ENCODE data around the gene NR2F1-AS1.

The NR2F1-AS1 gene

DNA sequence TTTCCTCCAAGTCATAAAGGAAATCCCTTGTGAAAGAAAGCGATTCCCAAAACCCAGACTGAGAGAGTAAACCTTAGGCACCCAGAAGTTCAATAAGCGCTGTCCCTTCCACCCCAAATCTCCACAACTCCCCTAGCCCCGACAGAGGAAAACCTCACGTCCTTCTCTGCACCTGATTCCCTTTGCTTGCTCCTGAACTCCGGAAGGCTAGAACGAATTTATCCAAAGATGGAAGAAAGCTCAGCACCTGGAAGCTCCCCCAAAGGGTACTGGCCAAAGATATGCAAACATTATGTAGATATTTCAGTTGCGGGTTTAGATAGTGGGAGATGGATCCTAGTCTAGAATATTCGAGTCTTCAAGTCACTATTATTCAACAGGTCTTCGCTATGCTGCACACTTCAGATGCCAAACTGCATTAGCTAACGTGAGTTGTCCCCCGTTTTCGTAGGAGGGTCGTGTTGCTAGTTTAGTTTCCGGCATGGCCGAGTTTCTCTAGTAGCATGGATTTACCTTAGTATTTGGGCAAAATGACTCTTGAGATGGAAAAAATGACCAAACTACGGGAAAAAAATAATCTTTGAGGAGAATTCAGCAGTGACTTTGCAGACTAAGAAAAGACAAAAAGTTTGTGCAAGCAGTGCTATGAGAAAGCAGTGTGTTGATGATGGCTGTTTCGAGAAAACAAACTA lies 29.7 kb upstream of the NR2F1-AS1 start:
- Histone ChIP-seq H3K9ac (ENCODE audit: low read depth, low read length) (no peak overlapping the region), H3K4me3 (ENCODE audit: low read length) (no peak overlapping the region), H3K27me3 (ENCODE audit: control insufficient read depth, insufficient read depth, low read length) (peaks cover 52% of the 10 kb centered on the region), H3K9me3 (replicated peaks; ENCODE audit: low read length) (no peaks in the 10 kb centered on the region), H3K4me1 (ENCODE audit: control insufficient read depth, insufficient read depth, low read length) (peaks cover 24% of the 10 kb centered on the region), H3K36me3 (ENCODE audit: insufficient read depth, low read length) (no peaks in the 10 kb centered on the region), H3K4me2 (ENCODE audit: low read length) (no peak overlapping the region)

DNA sequence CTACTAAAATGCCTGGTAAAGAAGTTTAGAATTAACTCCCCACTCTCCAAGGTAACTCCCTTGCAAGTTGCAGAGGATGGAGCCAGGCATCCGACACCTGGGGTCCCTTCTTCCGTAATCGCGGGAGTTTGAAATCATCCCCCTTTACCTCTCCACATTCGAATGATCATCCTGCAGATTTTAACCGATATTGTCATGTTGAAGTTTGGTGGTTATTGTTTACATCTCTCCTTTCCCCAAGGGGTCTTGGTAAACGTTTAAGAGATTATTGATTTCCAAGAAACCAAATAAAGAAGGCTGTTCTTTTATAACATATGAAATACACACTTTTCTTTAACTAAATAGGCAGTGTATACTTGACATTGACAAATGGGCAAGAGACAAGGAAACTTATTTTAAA lies 28.7 kb upstream of the NR2F1-AS1 start:
- Histone ChIP-seq H3K9ac (ENCODE audit: low read depth, low read length) (no peak overlapping the region), H3K36me3 (ENCODE audit: insufficient read depth, low read length) (no peaks in the 10 kb centered on the region), H3K4me1 (ENCODE audit: control insufficient read depth, insufficient read depth, low read length) (peaks cover 24% of the 10 kb centered on the region), H3K4me3 (ENCODE audit: low read length) (no peak overlapping the region), H3K27me3 (ENCODE audit: control insufficient read depth, insufficient read depth, low read length) (peaks cover 52% of the 10 kb centered on the region), H3K4me2 (ENCODE audit: low read length) (no peak overlapping the region), H3K9me3 (replicated peaks; ENCODE audit: low read length) (no peaks in the 10 kb centered on the region)

DNA sequence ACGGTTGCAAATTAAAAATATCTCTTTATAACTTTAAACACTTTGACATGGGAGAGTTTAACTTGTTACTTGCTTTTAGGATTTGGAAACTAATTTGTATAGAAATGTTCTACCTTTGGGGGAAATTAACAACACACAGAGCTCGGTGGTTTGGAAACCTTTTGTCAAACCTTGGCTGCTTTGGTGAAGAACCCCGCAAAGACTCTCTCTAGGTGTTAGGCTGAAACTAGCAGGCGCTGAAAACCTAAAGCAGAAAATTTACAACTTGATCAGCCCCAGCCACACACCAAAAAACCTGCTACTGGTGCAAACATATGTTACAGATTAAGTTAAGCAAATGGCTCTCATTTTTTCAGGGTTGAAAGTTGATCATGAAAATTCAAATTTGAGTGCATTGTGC lies 27.8 kb upstream of the NR2F1-AS1 start:
- Histone ChIP-seq H3K36me3 (ENCODE audit: insufficient read depth, low read length) (no peaks in the 10 kb centered on the region), H3K9me3 (replicated peaks; ENCODE audit: low read length) (no peaks in the 10 kb centered on the region), H3K4me1 (ENCODE audit: control insufficient read depth, insufficient read depth, low read length) (peaks cover 24% of the 10 kb centered on the region), H3K4me2 (ENCODE audit: low read length) (no peak overlapping the region), H3K27me3 (ENCODE audit: control insufficient read depth, insufficient read depth, low read length) (peaks cover 52% of the 10 kb centered on the region), H3K9ac (ENCODE audit: low read depth, low read length) (no peak overlapping the region), H3K4me3 (ENCODE audit: low read length) (no peak overlapping the region)

DNA sequence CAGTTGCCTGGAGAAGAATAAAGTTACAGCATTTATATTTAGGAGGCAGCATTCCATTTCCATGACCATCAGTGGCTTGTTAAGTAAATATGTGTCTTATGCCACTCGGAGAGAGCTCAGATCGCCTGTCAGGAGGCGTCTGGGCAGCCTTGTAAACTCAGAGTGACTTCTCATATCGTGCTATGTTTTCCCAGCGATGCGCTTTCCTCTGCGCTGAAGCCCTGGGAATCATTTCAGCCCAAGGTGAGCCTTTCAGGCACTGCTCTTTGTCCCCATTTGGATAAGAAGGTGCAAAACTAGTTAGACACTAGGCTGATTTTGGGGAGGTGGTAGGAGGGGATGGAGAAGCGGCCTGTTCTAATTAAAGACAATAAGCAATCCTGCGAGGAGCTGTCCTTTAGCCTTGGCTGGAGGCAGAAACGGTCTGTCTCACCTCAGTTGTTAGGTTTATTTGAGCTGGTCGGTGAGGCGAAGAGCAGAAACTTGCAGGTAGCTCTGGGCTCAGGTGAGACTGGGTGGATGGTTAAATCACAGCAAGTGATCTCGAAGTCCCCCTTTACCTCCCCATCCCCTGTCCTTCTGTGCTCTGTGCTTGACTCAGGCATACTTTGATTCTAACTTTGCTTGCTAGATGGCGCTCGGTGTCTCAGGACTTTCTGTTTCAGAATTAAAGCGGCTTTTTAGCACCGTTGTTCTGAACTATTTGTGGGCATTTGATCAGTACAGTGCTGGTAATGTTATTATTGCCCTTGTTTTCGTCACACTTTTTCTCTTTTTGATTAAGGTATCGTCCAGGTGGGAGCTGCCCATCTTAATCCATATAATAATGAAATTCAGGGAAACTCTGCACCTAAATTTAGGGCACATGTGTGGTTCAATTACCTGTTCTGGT lies 26.6 kb upstream of the NR2F1-AS1 start:
- Histone ChIP-seq H3K4me1 (ENCODE audit: control insufficient read depth, insufficient read depth, low read length) (peaks cover 24% of the 10 kb centered on the region), H3K9me3 (replicated peaks; ENCODE audit: low read length) (no peaks in the 10 kb centered on the region), H3K4me3 (ENCODE audit: low read length) (peak overlapping the region; percentile 67), H3K9ac (ENCODE audit: low read depth, low read length) (peak overlapping the region; percentile 54), H3K36me3 (ENCODE audit: insufficient read depth, low read length) (no peaks in the 10 kb centered on the region), H3K4me2 (ENCODE audit: low read length) (peak overlapping the region; percentile 92), H3K27me3 (ENCODE audit: control insufficient read depth, insufficient read depth, low read length) (peaks cover 41% of the 10 kb centered on the region)

DNA sequence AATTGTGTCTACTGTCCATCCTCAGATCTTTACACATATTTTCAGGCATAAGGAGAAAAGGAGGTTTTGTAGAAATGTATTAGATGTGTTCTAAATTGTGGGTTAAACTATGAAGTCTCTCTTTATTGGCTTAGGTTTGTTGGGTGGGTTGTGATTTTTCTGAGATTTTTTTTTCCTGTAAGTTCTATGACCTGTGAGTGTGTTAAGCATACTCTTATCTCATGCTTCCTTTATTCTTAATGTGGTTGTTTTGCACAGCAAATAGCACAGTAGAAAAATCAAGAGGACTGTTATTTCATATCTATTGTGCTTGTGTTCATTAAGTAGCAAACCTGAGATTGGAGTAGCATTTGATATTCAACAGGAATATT lies 25.3 kb upstream of the NR2F1-AS1 start:
- Histone ChIP-seq H3K36me3 (ENCODE audit: insufficient read depth, low read length) (no peaks in the 10 kb centered on the region), H3K27me3 (ENCODE audit: control insufficient read depth, insufficient read depth, low read length) (peaks cover 30% of the 10 kb centered on the region), H3K9me3 (replicated peaks; ENCODE audit: low read length) (no peaks in the 10 kb centered on the region), H3K4me3 (ENCODE audit: low read length) (no peak overlapping the region), H3K9ac (ENCODE audit: low read depth, low read length) (no peak overlapping the region), H3K4me1 (ENCODE audit: control insufficient read depth, insufficient read depth, low read length) (peaks cover 16% of the 10 kb centered on the region), H3K4me2 (ENCODE audit: low read length) (no peak overlapping the region)

DNA sequence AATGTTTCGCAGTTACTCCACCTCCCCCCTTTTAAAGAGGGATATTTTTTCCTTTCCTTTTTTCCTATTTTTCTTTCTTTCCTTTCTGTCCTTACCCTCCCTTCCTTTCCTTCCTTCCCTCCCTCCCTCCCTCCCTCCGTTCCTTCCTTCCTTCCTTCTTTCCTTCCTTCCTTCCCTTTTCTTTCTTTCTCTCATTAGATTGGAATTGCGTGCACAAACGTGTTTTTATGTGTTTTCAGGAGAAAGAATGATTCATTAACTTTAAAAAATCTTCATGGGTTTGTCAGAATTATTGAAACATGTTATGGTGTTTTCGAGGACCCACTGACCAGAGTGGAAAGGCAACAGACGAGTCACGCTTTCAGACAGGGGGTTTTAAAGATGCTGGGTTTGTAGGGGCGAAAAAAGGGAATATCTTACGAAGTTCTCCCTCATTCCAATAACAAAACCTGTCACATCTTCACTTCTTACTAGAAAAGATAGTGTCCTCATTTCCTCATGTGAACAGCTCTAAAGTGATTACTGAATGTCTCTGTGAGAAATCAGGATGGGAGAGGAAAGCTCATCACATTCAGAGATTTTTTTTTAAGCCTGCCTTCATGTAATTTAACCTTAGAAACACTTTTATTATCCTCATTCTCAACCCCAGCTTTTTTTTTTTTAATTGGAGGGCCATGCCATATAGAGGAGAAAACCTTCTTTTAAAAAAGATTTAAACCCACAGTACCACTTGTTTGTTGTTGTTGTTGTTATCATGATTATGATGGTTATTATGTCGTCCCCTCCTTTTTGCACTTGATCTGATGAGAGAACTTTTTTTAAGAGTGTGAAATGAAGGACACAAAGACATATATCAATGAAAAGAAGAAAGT lies 23.9 kb upstream of the NR2F1-AS1 start:
- H3K4me2 ChIP-seq (ENCODE audit: low read length): no peak overlapping the region
- H3K4me3 ChIP-seq (ENCODE audit: low read length): no peak overlapping the region
- H3K4me1 ChIP-seq (ENCODE audit: control insufficient read depth, insufficient read depth, low read length): peaks cover 25% of the 10 kb centered on the region
- H3K27me3 ChIP-seq (ENCODE audit: control insufficient read depth, insufficient read depth, low read length): peaks cover 15% of the 10 kb centered on the region
- no peaks in the 10 kb centered on the region for H3K36me3 ChIP-seq (ENCODE audit: insufficient read depth, low read length)
- H3K9ac ChIP-seq (ENCODE audit: low read depth, low read length): no peak overlapping the region
- no peaks in the 10 kb centered on the region for H3K9me3 ChIP-seq (replicated peaks; ENCODE audit: low read length)

DNA sequence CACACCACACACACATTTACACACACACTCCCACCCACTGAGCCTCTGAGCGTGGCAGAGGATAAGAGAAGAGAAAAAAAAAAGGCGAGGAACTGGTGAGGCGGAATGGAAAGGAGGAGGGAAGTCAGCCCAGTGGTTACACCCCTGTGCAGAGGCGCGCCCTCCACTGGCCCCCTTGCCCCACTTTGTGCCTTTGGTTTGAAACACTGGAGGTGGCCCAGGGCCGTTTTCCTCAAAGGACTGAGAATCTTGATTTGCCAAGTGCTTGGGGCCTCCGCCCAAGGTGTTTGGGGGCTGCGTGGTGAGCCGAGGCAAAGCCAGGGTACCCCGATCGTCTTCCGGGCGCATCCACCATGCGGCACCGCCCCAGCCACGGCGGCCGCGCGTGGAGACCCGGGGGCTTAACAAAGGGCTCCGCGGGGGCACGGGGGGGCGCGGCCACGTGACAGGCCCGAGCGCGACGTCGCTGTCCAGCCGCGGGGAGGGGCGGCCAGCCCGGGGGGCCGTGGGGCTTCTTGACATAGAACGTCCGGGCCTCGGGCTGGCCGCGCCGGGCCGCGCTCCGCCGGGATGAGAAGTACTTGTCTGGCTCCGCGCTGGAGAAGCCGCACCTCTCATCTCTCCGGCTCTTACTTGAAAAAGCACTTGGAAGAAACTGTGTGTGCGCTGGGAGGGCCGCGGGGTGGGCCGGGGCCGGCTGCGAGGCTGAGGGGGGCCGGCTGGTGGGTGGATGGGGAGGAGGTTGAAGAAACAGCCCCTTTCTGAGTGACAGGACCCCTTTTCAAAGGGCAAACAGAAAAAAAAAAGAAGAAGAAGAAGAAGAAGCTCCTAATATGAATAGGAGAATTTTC lies 23.0 kb upstream of the NR2F1-AS1 start:
- peaks cover 7% of the 10 kb centered on the region for H3K27me3 ChIP-seq (ENCODE audit: control insufficient read depth, insufficient read depth, low read length)
- H3K9me3 ChIP-seq (replicated peaks; ENCODE audit: low read length): no peaks in the 10 kb centered on the region
- H3K9ac ChIP-seq (ENCODE audit: low read depth, low read length): no peak overlapping the region
- peak overlapping the region; percentile 70 for H3K4me2 ChIP-seq (ENCODE audit: low read length)
- no peaks in the 10 kb centered on the region for H3K36me3 ChIP-seq (ENCODE audit: insufficient read depth, low read length)
- peak overlapping the region; percentile 51 for H3K4me3 ChIP-seq (ENCODE audit: low read length)
- H3K4me1 ChIP-seq (ENCODE audit: control insufficient read depth, insufficient read depth, low read length): peaks cover 25% of the 10 kb centered on the region

DNA sequence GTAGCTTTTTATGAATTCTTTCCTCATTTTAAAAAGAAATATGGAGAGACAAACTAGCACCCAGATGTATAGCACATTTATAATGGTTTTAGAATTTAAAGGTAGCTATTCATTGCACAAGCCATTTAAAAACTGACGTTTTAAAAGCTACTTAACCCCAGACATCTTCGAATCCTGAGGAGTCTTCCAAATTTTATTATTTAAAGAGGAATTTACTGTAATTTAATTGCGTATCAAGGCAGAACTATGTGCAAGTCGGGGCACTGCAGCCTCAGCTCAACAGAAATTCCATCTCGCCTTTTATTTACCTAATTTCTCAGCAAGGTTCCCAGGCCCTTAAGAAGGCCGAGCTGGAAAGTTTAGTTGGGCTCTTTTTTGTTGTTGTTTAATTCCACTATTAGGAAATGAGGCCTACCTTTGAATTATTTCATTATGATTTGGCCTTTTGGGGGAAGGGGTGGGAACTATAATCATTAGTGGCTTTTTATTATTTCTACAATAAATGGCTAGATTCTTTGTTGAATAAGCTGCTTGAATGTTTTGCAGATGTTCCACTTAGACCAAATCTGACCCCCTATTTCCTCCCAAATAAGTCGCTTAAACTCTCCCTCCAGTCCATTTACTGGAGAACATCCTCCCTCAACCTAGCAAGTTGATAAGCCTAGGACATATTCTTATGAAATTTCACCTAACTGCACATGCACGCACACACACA lies 22.2 kb upstream of the NR2F1-AS1 start:
- Histone ChIP-seq H3K36me3 (ENCODE audit: insufficient read depth, low read length) (no peaks in the 10 kb centered on the region), H3K4me1 (ENCODE audit: control insufficient read depth, insufficient read depth, low read length) (peaks cover 25% of the 10 kb centered on the region), H3K4me2 (ENCODE audit: low read length) (no peak overlapping the region), H3K4me3 (ENCODE audit: low read length) (no peak overlapping the region), H3K27me3 (ENCODE audit: control insufficient read depth, insufficient read depth, low read length) (no peaks in the 10 kb centered on the region), H3K9ac (ENCODE audit: low read depth, low read length) (no peak overlapping the region), H3K9me3 (replicated peaks; ENCODE audit: low read length) (no peaks in the 10 kb centered on the region)

DNA sequence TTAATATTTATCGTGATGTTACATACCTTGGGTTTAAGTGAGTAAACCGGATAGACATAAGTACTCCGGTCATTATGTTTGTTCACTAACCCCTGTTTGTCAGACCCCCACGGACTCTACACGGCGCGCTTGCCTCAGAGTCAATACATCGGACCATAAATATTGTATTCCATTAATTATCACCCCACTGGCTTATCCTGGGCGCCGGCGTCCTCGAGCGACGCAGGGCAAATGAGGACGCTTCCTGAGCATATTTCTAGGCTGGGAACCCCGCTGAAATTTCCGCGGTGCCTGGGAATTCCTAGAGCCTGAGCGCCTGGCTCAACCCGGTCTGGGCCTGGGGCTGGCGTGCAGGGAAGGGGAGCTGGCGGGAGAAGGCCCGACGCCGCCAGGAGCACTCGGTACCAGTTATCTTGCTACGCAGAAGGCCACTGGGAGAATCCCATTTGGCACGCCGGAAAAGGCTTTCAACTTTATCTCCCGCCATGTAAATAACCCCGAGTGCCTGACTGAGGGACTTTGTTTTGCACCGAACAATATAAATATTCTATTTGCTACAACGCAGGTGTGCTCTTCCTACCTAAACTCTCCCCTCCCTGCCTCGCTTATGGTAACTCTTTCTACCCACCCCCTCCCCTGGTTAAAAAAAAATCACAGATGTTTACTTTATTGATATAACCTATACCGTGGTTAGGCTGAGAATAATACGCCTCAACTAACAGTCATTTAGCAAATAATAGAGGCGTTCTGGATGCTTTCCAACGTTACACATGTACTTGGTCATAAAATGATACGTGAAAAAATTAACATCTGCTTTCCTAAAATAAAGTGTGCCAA lies 21.4 kb upstream of the NR2F1-AS1 start:
- no peaks in the 10 kb centered on the region for H3K27me3 ChIP-seq (ENCODE audit: control insufficient read depth, insufficient read depth, low read length)
- no peaks in the 10 kb centered on the region for H3K36me3 ChIP-seq (ENCODE audit: insufficient read depth, low read length)
- no peak overlapping the region for H3K4me3 ChIP-seq (ENCODE audit: low read length)
- no peaks in the 10 kb centered on the region for H3K9me3 ChIP-seq (replicated peaks; ENCODE audit: low read length)
- H3K4me2 ChIP-seq (ENCODE audit: low read length): no peak overlapping the region
- peaks cover 17% of the 10 kb centered on the region for H3K4me1 ChIP-seq (ENCODE audit: control insufficient read depth, insufficient read depth, low read length)
- H3K9ac ChIP-seq (ENCODE audit: low read depth, low read length): no peak overlapping the region

DNA sequence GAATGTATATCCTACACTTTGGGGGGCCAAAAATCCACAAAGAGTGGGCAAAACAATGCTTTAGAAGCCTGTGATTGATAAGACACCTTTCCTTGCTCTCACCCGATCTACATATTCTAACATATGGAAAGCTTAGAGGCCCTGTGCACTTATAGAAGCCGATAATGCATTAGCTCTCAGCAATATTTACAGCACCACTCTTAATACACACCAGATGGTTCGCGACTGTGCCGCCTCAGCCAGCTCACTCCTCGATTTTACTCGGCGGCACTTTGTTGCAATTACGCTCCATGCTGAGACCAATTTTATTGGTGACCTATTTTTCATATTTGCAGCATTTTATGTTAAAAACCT lies 20.8 kb upstream of the NR2F1-AS1 start:
- Histone ChIP-seq H3K4me1 (ENCODE audit: control insufficient read depth, insufficient read depth, low read length) (peaks cover 11% of the 10 kb centered on the region), H3K4me2 (ENCODE audit: low read length) (no peak overlapping the region), H3K36me3 (ENCODE audit: insufficient read depth, low read length) (no peaks in the 10 kb centered on the region), H3K9me3 (replicated peaks; ENCODE audit: low read length) (no peaks in the 10 kb centered on the region), H3K4me3 (ENCODE audit: low read length) (no peak overlapping the region), H3K9ac (ENCODE audit: low read depth, low read length) (no peak overlapping the region), H3K27me3 (ENCODE audit: control insufficient read depth, insufficient read depth, low read length) (no peaks in the 10 kb centered on the region)

Data from skeletal muscle satellite cell (primary cell).